GM21528 (cell line): ENCODE measurements around the gene NPPA.
"Not testable (repeated sequence)": the region's sequence is repeated elsewhere in the genome, so short reads cannot be mapped to it uniquely, and the experiment has no call there.

Experiments used
- ATAC-seq: cut with Tn5 transposase; IDR thresholded peaks from one replicate; pipeline ENCODE4 v1.9.1; 2021; ENCODE audit warnings: mild to moderate bottlenecking, moderate library complexity; ENCODE audit not compliant: unreplicated experiment, low FRiP score

Gene NPPA

DNA sequence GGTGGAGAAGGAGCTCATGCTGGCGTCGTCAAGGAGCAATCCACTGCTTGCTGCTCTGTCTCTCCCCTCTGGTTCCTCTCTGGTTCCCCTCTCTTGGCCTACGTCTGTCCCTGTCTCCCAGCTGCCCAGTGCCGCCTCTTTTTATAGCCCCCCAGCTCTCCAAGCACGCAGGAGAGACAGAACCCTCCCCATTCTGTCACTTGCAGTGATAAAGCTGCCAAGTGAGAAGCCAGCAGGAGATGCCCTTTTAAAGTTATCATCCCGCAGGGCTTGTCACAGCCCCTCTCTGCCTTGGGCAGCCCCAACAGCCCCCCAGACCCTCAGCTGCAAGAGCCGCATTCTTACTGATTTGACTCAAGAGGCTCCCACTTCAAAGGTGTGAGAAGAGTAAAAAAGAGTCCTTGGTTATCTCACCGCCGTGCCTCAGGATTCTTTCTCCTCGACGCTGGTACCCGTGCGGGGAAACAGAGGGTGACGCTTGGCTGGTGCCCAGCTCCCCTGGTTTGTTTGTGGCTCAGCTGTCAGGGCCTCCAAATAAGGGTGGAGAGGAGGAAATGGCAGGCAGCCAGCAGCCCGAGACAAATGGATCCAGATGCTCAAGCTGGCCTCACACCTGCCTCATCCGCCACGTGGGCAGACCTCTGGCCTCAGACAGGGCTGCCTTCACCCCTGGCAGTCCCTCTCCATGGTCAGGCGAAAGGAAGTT, at the start of gene NPPA:
Gene NPPA (minus strand): TSS at position 117 of the 706 bp plus-strand sequence. CDS start 99 bp downstream, at position 18.
- ATAC-seq: no peak

DNA sequence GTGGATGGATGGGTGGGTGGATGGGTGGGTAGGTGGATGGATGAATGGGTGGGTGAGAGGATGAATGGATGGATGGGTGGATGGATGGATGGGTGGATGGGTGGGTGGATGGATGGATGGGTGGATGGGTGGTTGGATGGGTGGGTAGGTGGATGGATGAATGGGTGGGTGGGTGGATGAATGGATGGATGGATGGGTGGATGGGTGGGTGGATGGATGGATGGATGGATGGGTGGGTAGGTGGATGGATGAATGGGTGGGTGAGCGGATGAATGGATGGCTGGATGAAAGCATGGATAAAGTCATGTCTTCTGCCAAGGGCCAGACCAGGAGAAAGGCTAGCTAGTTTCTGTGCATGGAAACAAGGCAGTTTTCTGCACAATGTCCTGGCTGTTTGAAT, 46.9 kb upstream of the NPPA start:
- ATAC-seq: not testable (repeated sequence)

DNA sequence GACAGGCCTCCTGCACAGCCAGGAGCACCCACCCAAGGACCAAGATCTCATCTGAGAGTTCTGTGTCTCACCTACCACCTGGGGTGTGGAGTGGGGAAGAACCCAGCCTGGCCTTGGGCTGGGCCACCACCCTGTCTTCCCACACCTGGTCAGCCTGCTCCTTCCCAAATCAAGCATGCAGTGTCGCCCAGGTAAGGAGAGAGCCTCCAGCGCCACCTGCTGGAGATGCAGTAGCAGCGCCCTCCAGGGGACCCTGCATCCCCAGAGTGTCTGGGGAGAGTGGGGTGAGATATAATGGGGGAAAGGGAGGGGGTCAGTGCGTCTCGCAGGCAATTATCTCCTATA, 46.3 kb upstream of the NPPA start:
- no peak for ATAC-seq

DNA sequence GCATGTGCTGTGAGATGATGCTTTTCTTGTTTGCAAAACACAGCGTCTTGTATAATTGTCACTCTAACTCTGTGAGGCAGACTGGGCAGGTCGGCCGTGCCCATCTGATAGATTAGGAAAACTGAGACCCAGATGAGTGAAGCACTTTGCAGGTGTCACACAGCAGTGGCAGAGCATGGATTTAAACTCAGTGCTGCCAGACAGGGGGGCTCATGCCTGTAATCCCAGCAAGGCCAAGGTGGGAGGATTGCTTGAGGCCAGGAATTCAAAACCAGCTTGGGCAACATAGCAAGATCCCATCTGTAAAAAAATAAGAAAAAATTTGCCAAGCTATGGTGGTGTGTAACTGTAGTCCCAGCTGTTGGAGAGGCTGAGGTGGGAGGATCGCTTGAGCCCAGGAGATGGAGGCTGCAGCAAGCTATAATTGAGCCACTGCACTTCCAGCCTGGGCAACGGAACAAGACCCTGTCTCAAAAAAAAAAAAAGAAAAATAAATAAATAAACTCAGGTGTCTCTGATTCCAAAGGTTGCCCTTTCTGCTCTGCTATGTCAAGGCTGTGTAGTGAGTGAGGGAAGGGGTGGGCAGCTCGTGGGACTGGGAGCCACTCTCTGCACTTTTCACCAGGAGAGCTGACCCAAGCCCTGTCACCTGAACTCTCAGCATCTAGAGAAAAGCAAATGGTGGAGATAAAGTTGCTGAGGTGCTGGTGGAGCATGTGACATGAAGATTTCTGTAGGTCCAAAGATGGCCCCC, 44.0 kb upstream of the NPPA start:
- no peak for ATAC-seq

DNA sequence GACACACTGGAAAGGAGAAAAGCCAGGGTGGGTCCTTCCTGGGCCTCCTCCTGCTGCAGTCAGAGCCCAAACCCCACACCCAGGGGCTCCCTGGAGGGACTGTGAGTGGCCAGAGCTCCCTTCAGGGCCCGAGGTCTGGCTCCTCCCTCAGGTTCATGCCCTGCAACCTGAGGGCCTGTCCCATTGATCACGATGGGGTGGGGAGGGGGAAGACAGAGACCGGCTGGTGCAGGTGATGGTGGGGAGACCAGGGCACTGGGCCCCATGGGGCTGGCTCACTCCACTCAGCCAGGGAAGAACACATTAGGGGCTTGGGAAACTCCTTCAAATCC, 41.3 kb upstream of the NPPA start:
- no peak for ATAC-seq

DNA sequence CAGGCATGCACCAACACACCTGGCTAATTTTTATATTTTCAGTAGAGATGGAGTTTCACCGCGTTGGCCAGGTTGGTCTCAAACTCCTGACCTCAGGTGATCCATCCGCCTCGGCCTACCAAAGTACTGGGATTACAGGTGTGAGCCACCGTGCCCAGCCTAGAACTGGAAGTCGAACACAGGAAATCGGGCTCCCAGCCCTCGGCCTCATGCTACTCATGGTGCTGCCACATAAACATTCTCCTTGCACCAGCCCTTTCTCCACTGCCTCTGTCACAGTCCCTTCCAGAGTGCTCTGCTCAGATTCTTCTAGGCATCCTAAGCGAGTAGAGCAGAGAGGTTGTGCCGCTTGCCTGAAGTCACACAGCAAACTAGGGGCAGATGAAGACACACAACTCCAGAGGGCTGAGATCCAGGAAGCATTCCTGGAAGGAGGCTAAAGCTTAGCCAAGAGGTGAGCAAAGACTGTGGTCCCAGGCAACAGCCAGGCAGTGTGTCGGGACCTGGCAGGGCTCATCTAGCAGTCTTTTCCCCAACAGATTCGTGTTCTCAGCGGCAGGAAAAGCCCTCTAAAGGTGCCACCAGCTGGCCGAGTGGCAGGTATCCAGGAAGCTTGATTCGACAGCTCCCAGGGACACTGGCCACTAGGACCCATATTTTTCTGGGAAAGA, 40.8 kb upstream of the NPPA start:
- no peak for ATAC-seq

DNA sequence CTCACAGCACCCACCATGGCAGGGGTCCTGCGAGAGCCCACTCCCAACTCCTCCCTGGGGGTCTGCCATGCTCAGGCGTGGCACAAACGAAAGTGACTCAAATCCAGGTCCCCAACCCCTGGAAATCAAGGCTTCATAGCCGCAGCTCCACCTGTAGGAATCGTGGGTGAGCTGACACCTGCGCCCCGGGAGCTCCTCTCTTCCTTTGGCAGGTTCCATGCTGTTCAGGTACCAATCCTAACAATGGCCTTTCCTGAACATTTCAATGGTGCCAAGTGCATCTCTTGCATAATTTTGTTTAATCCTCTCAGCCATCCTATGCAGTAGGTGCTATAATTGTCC, 40.1 kb upstream of the NPPA start:
- no peak for ATAC-seq

DNA sequence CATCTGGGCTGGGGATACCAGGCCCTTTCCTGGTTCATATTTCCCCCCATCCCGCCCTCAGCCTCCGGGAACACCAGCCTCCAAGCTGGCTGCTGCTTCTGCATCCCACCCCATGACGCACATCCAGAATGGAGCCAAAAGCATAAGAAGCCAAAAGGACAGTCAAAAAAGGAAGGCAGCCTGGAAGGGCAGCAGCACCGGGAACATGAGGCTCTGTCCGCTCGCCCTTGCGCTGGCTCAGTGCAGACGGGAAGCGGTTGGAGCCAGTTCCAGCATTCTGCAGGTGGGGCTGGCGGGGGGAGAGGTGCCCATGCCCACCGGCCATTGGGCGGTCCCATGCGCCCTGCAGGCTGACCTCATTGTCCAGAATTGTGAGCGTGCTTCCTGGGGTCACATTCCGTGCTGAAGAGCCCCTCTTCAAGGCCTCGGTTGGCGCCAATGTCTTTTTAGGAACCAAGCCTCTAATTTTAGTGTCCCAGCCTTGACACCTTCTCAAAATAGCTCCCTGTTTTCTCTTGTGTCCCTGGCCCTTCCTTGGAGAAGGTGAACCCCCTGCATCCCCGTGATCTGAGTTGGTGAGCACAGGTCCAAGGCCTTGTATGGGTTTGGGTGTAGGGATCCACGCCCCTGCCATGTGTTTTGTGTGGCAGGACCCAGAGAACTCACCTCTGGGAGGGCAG, 39.5 kb upstream of the NPPA start:
- ATAC-seq: no peak

DNA sequence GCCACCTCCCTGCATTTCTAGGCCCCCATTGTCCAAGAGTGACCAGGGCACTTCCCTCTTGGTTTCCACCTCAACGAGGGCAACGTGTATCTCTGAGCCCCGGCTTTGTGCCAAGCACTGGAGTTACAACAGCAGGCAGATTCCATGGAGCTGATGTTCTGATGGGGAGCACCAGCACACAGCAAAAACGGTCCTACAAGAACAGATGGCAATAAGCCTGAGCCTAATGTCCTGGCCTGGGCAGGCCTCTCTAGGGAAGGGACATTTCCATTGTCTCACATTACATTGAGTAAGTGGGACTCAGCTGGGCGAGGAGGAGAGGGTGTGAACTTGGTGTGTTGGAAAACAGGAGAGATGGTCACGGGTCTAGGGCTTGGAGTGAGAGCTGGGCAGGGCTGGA, 38.3 kb upstream of the NPPA start:
- ATAC-seq: no peak

DNA sequence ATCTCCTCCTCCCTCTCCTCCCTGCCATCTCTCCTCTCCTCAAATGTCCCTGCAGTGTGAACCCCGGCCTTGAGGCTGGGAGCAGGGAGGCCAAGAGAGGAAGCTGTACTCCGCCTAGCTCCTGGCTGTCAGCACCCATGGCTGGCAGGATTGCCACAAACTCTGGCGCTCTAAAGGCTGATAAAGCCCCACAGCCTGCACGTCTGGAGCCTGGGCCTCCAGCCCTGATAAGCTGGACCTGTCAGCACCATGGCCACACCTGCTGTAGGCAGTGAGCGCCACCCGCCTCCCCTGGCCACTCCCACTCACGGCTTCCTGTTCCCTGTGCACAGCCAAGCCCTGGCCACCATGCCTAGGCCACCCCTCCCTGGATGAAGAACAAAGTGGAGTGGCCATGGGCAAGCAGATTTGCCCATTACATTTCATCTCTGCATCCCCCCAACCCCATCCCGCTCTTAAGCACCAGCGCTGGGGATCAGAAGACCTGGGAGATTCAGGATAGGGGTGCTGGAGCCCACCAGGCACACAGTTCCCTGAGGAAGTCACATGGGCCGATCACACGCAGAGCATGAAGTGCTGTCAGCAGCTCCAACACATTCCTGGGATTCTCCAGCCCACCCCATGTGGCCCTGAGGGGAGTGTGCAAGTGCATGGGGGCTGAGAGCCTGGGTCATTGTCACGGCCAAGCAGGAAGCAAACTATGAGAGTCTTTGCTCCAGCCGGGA, 35.4 kb upstream of the NPPA start:
- ATAC-seq: no peak

DNA sequence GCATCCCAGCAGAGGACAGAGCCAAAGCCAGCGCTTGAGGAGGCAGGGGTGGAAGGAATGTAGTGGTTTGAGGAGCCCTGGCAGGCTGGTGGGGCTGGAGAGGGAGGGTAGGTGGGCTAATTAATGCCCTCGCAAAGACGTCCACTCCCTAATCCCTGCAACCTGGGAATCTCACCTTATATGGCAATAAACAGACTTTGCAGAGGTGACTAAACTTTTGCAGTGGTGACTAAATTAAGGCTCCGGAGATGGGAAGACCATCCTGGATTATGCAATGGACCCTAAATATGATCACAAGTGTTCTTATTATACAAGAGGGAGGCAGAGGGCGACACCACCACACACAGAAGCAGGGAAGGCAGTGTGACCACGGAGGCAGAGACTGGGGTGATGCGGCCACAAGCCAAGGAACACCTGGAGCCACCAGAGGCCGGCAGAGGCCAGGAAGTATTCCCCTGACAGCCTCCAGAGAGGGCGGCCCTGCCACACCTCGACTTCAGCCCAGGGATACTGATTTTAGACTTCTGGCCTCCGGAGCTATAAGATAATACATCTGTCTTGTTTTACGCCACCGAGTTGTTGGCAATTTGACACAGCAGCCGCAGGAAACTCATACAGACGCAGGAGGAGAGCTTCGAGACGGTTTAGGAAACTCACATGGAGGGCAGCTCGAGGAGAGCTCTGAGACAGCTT, 34.3 kb upstream of the NPPA start:
- ATAC-seq: no peak

DNA sequence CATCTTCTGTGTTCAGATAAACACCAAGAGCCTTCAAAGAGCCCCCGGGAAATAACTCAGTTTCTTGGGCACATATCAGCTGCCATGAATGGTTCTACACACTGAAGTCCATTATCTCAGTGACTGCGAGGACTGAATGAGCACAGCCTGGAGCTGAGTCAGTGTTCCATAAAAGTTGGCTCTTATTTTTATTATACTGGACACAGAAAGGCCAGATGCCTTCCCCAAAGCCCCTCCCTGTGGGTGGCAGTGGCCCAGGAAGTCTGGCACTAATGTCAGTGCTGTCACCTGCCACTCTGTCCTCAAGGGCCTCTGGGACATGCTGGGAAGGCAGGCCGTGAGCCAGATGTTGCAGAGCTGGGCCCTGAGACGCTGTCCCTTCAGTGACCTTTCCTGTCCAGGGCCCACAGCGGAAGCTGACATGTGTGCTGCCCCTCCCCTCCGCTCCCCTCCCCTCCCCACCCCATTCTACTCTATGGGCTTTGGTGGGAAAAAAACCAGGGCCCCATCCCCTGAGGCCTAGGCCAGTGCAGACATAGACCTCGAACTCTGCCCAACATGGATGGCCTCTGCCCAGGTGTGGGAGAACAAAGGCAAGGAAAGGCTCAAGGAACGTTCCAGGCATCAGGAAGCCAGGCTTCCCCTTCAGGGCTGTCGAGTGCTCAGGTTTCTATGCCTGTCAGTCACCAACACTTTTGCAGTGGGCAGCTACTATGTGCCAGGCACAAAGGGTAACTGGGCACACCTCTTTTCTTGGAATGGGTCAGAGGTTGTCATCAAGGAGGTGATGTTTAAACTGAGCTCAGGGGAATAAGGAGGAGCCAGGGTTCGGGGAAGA, 33.5 kb upstream of the NPPA start:
- ATAC-seq: no peak

DNA sequence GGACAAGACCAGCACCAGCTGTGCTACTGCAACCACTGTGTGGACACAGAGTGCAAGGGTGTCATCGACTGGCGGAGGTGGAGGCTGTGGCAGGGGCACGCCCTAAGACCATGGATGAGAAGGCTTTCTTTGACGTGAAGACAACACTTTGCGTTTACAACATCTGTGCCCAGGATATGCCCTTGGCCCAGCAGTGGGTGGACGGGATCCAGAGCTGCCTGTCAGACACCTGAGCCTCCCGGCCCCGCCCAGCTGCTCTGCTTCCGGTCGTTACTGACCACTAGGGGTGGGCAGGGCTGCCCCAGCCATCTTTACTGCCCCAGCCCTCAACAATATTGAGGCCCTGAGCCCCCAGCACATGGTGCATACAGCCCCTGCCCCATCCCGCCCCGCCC, 32.6 kb upstream of the NPPA start:
- no peak for ATAC-seq

DNA sequence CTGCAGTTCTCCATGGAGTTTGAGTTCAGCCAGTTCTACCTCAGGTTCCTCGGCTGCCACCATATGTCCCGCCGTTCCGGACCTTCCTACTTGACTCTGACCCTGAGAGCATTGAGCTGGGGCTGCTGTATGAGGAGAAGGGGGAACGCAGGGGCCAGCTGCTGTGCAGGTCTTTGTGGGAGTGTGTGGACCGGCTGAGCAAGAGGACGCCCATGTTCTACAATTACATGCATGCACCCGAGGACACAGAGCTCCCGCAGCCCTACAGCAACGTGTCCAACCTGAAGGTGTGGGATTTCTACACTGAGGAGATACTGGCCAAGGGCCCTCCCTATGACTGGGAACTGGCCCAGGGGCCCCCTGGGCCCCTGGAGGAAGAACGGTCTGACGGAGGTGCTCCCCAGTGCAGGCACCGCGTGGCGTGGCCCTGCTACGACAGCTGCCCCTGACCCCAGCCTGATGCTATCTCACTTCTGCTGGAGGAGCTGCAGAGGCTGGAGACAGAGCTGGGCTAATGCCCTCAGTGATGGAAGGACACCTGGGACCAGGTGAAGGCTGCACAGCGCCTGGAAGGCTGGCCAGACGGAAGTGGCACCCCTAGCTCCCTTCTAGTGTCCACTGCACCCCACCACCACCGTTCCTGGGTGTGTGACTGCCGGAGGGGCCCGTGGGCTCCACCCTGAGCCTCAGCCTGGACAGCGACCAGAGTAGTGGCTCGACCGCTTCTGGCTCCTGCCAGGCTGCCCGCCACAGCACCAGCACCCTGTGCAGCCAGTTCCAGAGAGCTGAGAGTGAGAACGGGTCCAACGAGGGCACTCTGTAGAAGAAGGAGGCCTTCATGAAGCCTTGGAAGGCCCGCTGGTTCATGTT, 32.0 kb upstream of the NPPA start:
- no peak for ATAC-seq

DNA sequence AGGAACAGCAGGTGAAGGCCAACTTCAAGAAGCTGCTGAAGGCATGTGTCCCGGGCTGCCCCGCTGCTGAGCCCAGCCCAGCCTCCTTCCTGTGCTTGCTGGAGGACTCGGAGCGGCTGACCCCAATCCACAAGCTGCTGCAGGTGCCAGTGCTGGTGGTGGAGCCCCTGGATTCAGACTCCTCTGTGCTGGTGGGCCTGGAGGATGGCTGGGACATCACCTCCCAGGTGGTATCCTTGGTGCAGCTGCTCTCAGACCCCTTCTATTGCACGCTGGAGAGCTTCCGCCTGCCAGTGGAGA, 31.3 kb upstream of the NPPA start:
- ATAC-seq: no peak

DNA sequence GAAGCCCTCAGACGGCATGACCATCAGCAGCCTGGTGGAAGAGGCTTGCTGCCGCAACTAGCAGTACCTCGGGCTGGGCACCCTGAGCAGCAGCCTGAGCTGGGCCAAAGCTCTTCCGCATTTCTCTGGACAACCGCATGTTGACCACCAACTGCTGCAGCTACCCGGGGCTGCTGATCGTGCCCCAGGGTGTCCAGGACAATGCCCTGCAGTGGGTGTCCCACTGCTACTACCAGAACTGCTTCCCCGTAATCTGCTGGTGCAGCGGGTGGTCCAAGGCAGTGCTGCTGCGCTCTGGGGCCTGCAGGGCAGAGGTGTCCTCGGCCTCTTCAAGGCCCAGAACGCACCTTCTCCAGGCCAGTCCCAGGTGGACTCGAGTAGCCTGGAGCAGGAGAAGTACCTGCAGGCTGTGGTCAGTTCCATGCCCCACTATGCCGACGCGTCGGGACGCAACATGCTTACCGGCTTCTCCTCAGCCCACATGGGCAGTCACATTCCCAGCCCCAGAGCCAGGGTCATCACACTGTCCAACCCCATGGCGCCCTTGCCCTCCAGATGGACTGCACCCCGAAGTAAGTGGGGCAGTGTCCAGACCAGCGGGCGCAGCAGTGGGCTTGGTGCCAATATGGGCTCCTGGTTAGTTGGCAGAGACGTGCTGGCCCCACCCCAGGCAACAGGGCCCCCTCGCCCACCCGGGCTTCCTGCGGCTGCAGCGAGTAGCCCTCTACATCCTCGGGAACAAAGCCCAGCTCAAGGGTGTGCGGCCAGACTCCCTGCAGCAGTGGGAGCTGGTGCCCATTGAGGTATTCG, 30.7 kb upstream of the NPPA start:
- ATAC-seq: no peak

DNA sequence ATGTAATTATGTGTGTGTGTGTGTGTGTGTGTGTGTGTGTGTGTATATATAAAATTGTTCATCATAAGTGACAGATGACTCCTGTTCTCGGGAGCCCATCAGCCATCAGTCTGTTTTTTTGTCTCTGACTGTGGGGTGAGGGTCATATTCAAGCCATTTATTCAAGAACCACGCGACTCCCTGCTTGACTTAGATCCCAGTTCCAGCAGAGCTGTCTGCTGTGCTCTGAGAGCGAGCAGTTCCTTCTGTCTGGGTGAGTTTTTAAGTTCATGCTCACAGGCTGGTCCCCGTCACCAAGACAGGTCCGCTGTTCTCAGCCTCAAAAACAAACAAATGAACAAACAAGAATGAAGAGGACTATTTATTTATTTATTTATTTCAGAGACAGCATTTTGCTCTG, 29.5 kb upstream of the NPPA start:
- no peak for ATAC-seq

DNA sequence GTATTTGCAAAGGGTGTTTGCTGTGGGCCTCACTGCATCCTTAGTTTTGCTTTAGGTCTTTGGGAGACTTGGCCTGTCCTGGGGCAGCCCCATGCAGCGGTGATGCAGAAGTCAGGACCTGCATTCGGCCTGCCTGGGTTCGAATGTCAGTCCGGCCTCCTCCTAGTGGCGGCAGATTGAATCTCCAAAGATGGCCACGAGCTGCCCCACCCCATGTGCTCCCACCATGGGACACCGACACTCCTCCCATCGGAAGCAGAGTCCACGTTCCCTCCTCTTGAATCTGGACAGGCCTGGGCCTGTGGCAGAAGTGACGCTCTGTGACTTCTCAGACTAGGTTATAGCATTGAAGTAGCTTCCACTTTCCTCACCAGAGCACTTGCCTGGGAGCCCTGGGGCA, 27.5 kb upstream of the NPPA start:
- ATAC-seq: no peak
